Measurements from ENCODE around the gene DOHH.

The DOHH gene

GRCh38 chr19:3507371-3508120 is 7.1 kb upstream of the DOHH start:
- TF ChIP-seq CTCF (IDR thresholded peaks at IDR 0.05; ENCODE audit: low read depth, low read length, missing control alignments): no peak
- no peak for DNase-seq (ENCODE audit: extremely low read depth, low read depth)
- H3K4me3 ChIP-seq (replicated peaks; ENCODE audit: low read depth, low read length): peak overlapping the region; percentile 64

GRCh38 chr19:3506384-3507340 is 6.2 kb upstream of the DOHH start:
- H3K4me3 ChIP-seq (replicated peaks; ENCODE audit: low read depth, low read length): peak overlapping the region; percentile 64
- no peak for DNase-seq (ENCODE audit: extremely low read depth, low read depth)
- no peak for TF ChIP-seq CTCF (IDR thresholded peaks at IDR 0.05; ENCODE audit: low read depth, low read length, missing control alignments)

GRCh38 chr19:3505598-3506383 is 5.3 kb upstream of the DOHH start, which contains the start of gene FZR1:
FZR1 (plus strand) TSS chr19:3506311; CDS start chr19:3522990, 16,679 bp downstream.
- H3K4me3 ChIP-seq (replicated peaks; ENCODE audit: low read depth, low read length): peak within 1 kb of the TSS; percentile 64
- no peak for TF ChIP-seq CTCF (IDR thresholded peaks at IDR 0.05; ENCODE audit: low read depth, low read length, missing control alignments)
- DNase-seq (ENCODE audit: extremely low read depth, low read depth): peak; percentile 88

- DNase-seq (ENCODE audit: extremely low read depth, low read depth): no peak
- TF ChIP-seq CTCF (IDR thresholded peaks at IDR 0.05; ENCODE audit: low read depth, low read length, missing control alignments): no peak
- no peak overlapping the region for H3K4me3 ChIP-seq (replicated peaks; ENCODE audit: low read depth, low read length)
Observed at GRCh38 chr19:3504735-3505134, 4.3 kb upstream of the DOHH start.

- TF ChIP-seq CTCF (IDR thresholded peaks at IDR 0.05; ENCODE audit: low read depth, low read length, missing control alignments): no peak
- DNase-seq (ENCODE audit: extremely low read depth, low read depth): no peak
- H3K4me3 ChIP-seq (replicated peaks; ENCODE audit: low read depth, low read length): no peak overlapping the region
Observed at GRCh38 chr19:3503036-3503572, 2.6 kb upstream of the DOHH start.

GRCh38 chr19:3501780-3502179 is 1.3 kb upstream of the DOHH start:
- no peak for TF ChIP-seq CTCF (IDR thresholded peaks at IDR 0.05; ENCODE audit: low read depth, low read length, missing control alignments)
- no peak overlapping the region for H3K4me3 ChIP-seq (replicated peaks; ENCODE audit: low read depth, low read length)
- no peak for DNase-seq (ENCODE audit: extremely low read depth, low read depth)

Data from HFF-Myc (cell line).